NB4 (cell line): ENCODE measurements around the gene VASH1.

Source experiments
- CTCF ChIP-seq: IDR thresholded peaks from one replicate; pipeline ENCODE4 v1.5.1; 2012; ENCODE audit warnings: low read depth, low read length
- MAX ChIP-seq: IDR thresholded peaks from 2 replicates; pipeline ENCODE4 v1.6.1; 2011; ENCODE audit warnings: low read depth, low read length

- TF ChIP-seq CTCF, result no peak
- peak; percentile 27; the same call in 1 of the 2 replicates for TF ChIP-seq MAX
Observed at GRCh38 chr14:76773188-76773885, 12.1 kb downstream of the VASH1 start.
